Measurements from ENCODE around the gene PLLP. TPM values are rescaled to one million over a fixed set of nuclear protein-coding genes. Genes with fewer than 3 reads are reported as not detected.
A peak's percentile ranks its signal among the peaks of the same experiment; 100 is the strongest.

PLLP gene
- total RNA-seq, 1 donor from 2014 or later = 0.30 TPM

DNA sequence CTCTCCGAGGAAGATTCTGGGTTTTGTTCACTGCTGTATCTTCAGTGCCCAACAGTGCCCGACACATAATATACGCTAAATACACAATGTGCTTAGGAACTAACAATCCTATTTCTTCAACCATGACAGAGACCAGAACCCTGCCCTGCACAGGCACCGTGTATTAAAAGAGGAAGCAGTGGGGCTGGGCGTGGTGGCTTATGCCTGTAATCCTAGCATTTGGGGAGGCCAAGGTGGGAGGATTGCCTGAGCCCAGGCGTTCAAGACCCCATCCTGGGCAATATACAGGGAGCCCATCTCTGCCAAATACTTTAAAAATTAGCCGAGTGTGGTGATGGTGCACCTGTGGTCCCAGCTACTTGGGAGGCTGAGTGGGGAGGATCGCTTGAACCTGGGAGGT is 20.1 kb downstream of the PLLP start:
- Mint-ChIP-seq H3K4me1 (ENCODE audit: low read depth) (peaks cover 25% of the 10 kb centered on the region), H3K4me3 (ENCODE audit: low read depth) (no peak overlapping the region), H3K27ac (no peak overlapping the region), H3K36me3 (ENCODE audit: low read depth) (no peaks in the 10 kb centered on the region), H3K9me3 (no peaks in the 10 kb centered on the region), H3K27me3 (ENCODE audit: low read depth) (no peaks in the 10 kb centered on the region)
- DNase-seq (ENCODE audit: low spot score) = no peak
- intact Hi-C loops (cut with micrococcal nuclease) = no loop called here

DNA sequence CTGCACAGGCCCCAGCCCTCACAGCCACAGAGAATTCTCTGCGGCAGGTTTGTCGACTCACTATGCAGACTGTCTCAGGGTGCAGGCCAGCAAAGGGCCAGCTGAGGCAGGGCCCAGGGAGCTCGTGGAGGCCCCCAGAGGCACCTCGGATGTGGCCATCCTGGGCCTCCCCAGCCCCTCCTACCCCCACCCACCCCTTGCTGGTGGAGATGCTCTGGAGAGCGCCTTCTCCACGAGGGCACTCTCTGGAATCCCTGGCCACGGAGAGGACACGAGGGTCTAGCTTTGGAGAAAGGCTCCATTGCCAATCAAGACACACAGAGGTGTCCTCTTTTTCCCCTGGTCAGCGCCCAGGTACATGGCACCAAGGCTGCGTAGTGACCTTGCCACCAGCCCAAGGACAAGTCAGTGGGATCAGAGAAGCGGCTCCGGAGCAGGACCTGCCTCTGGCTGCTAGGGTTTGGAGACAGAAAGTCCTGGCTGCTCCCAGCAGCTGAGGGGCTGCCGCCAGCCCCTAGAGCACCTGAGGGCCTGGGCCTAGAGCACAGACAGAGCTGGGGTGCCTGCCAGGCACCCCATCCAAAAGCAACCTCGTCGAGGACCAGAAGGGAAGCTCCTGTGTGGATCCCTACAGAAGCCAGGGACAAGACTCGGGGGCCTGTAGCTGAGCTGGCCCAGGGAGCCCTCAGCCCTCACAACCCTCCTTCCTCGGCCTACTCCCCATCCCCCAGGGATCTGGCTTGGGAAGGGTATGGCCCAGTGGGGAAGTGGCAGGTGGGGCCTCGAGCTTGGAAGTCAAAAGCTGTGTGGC is 20.7 kb downstream of the PLLP start:
- Mint-ChIP-seq H3K36me3 (ENCODE audit: low read depth) (no peaks in the 10 kb centered on the region), H3K4me1 (ENCODE audit: low read depth) (peaks cover 25% of the 10 kb centered on the region), H3K9me3 (no peaks in the 10 kb centered on the region), H3K4me3 (ENCODE audit: low read depth) (no peak overlapping the region), H3K27me3 (ENCODE audit: low read depth) (no peaks in the 10 kb centered on the region), H3K27ac (no peak overlapping the region)
- intact Hi-C loops (cut with micrococcal nuclease) = no loop called here
- no peak for DNase-seq (ENCODE audit: low spot score)

DNA sequence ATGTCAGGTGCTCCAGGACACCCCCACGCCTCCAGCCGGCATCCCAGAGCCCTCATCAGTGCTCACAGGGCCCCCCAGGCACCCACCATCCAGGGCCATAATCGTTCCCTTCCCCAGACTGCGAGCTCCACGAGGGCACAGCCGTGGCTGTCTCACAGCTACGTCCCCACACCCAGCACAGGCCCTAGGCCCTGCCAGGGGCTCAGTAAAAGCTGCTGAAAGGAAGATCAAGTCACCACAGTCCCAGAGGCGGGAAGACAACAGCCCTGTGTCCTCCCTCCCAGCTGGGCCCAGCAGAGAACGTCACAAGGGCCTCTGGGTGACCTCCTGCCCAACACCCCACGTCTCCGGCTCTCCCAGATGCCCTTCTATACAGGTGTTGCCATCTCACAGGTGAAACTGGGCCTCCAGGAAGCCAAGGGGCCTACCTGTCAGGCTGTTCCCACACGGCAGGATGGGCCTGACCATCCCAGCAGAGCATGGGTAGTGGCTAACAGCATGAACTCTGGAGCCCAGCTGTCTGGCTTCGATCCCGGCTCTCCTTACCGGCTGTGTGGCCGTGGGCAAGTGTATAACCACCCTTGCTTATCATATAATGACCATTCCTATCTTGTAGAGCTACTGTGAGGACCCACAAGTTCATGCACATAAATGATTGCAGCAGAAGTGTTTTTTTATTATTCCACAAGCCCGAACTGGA is 21.5 kb downstream of the PLLP start:
- intact Hi-C loops (cut with micrococcal nuclease) = no loop called here

DNA sequence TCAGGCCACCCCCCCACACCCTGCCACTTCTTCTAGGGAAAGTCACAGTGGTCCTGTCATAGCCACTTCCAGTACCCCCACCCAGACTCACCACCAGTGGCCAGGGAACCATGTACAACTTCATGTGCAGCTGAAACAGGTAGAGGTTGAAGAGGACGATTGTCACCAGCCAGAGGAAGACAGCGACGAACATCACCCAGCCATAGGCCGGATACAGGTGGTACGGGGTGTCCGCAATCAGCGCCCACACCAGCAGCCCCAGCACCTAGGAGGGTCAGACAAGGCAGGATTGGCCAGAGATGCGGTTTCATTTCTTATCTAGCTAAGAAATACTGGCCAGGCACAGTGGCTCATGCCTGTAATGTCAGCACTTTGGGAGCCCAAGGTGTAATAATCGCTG is 22.7 kb downstream of the PLLP start:
- no peak for DNase-seq (ENCODE audit: low spot score)
- no peak overlapping the region for H3K4me3 Mint-ChIP-seq (ENCODE audit: low read depth)
- intact Hi-C loops (cut with micrococcal nuclease) = no loop called here
- H3K27me3 Mint-ChIP-seq (ENCODE audit: low read depth) = no peaks in the 10 kb centered on the region
- H3K27ac Mint-ChIP-seq = no peak overlapping the region
- peaks cover 15% of the 10 kb centered on the region for H3K4me1 Mint-ChIP-seq (ENCODE audit: low read depth)
- H3K36me3 Mint-ChIP-seq (ENCODE audit: low read depth) = no peaks in the 10 kb centered on the region
- no peaks in the 10 kb centered on the region for H3K9me3 Mint-ChIP-seq

More for the DNA sequence above, 21.5 kb downstream of the PLLP start:
- Mint-ChIP-seq H3K27ac (no peak overlapping the region), H3K27me3 (ENCODE audit: low read depth) (no peaks in the 10 kb centered on the region), H3K4me3 (ENCODE audit: low read depth) (no peak overlapping the region), H3K36me3 (ENCODE audit: low read depth) (no peaks in the 10 kb centered on the region), H3K4me1 (ENCODE audit: low read depth) (peaks cover 22% of the 10 kb centered on the region), H3K9me3 (no peaks in the 10 kb centered on the region)
- DNase-seq (ENCODE audit: low spot score) = no peak

DNA sequence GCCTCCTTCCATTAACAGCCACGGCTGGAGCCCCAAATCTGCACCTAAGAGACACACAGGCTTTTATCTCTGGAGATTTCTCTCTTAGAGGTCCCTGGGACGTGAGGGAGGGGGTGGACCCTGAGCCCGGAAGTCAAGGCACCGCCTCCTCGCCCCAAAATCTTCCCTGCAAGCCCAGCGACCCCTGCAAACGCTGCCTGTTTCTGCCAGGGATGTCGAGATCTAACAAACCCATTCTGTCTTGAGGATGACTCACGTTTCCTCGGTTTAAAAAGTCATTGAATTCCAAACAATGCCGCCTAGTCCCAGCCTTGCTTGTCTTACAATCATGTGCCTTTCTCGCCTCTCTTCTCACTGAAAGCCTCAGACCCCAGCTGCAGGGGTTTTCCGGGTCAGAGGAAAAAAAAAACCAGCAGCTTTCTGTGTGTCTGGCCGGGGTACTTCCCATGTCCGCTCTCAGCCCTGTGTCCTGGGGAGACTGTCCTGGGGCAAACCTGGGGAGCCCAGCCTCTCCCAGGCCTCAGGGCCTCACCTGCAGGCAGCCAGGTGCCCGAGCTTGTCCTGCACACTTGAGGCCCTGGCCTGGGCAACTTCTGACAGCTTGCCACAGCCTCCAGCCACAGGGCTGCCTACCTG is 24.1 kb downstream of the PLLP start:
- H3K27ac Mint-ChIP-seq = peak overlapping the region; percentile 71
- no peaks in the 10 kb centered on the region for H3K9me3 Mint-ChIP-seq
- DNase-seq (ENCODE audit: low spot score) = no peak
- H3K4me1 Mint-ChIP-seq (ENCODE audit: low read depth) = peaks cover 6% of the 10 kb centered on the region
- H3K27me3 Mint-ChIP-seq (ENCODE audit: low read depth) = no peaks in the 10 kb centered on the region
- peak overlapping the region; percentile 13 for H3K4me3 Mint-ChIP-seq (ENCODE audit: low read depth)
- intact Hi-C loops (cut with micrococcal nuclease) = no loop called here
- H3K36me3 Mint-ChIP-seq (ENCODE audit: low read depth) = no peaks in the 10 kb centered on the region

DNA sequence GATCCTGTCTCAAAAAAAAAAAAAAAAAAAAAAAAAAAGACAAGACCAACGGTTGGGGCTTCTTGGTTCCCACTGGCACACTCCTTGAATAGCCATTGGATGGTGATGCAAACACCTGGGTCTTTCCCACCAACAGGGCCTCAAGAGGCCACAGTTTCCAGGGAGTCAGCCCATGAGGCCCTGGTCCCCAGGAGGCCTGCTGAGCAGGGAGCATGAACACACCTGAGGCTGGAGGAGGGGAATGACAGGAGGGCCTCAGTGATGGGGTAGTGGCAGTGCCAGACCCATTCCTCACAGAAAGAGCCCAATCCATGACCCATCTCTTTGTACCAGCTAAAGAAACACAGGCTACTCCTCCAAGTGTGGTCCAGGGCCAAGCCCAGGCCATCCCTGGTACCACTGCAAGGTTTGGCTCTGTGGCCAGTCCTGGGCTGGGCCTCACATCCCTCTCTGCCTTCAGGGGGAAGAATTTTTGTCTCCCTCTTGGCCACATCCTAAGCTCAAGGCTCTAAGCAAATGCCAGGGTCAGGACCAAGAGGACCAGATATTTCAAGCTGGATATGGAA is 25.5 kb downstream of the PLLP start:
- intact Hi-C loops (cut with micrococcal nuclease) = no loop called here
- Mint-ChIP-seq H3K27ac (no peak overlapping the region), H3K4me3 (ENCODE audit: low read depth) (no peak overlapping the region), H3K36me3 (ENCODE audit: low read depth) (no peaks in the 10 kb centered on the region), H3K9me3 (no peaks in the 10 kb centered on the region), H3K27me3 (ENCODE audit: low read depth) (no peaks in the 10 kb centered on the region), H3K4me1 (ENCODE audit: low read depth) (peaks cover 6% of the 10 kb centered on the region)
- DNase-seq (ENCODE audit: low spot score) = no peak

DNA sequence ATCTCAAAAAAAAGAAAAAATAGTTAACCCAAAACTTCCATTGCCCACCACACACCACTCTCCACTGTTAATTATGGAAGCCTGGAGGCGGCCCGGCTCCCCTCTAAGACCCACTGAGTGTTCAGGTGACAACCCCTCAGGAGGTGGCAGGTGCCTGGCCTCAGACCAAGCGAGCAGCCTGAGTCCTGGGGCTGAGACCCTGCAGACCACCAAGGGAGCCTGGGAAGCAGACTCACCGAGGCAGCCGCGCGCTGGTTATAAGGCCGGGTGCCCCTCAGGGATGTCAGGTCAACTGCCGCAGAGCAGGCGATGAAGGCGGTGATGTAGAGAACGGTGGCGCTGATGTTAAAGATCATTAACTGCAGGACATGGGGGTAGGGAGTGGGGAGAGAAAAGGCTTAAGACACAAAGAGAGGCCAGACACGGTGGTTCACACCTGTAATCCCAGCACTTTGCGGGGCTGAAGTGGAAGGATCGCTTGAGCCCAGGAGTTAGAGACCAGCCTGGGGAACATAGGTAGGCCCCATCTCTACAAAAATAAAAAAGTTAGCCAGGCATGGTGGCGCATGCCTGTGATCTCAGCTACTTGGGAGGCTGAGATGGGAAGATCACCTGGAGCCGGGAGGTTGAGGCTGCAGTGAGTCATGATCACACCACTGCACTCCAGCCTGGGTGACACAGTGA is 26.1 kb downstream of the PLLP start:
- Mint-ChIP-seq H3K27me3 (ENCODE audit: low read depth) (no peaks in the 10 kb centered on the region), H3K4me3 (ENCODE audit: low read depth) (no peak overlapping the region), H3K4me1 (ENCODE audit: low read depth) (peaks cover 6% of the 10 kb centered on the region), H3K27ac (no peak overlapping the region), H3K36me3 (ENCODE audit: low read depth) (no peaks in the 10 kb centered on the region), H3K9me3 (no peaks in the 10 kb centered on the region)
- intact Hi-C loops (cut with micrococcal nuclease) = no loop called here
- no peak for DNase-seq (ENCODE audit: low spot score)

DNA sequence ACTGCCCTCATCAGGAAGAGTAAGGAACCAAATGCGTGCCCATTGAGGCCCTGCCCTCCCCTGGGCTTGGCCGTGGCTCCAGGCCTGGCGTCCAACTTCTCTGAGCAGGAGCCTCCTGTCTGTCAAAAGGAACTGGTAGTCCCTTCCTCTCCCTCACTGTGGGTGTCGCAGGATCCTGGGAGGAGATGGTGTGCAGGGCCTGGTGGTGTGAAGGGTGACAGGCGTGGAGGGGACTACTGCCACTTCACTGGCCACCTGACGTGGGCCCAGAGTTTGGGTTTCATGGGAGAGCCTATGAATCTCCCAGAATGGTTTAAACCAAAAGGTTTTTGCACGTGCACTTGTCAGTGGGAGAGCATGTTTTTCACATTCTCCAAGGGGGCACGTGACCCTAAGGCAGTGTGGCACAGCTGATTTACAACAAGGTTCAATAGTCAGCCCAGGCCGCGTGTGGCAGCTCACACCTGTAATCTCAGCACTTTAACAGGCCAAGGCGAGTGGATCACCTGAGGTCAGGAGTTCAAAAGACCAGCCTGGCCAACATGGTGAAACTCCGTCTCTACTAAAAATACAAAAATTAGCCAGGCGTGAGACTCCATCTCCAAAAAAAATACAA is 26.9 kb downstream of the PLLP start:
- peaks cover 6% of the 10 kb centered on the region for H3K4me1 Mint-ChIP-seq (ENCODE audit: low read depth)
- no peaks in the 10 kb centered on the region for H3K27me3 Mint-ChIP-seq (ENCODE audit: low read depth)
- no peak for DNase-seq (ENCODE audit: low spot score)
- H3K4me3 Mint-ChIP-seq (ENCODE audit: low read depth) = no peak overlapping the region
- intact Hi-C loops (cut with micrococcal nuclease) = no loop called here
- H3K27ac Mint-ChIP-seq = no peak overlapping the region
- H3K36me3 Mint-ChIP-seq (ENCODE audit: low read depth) = peaks cover 7% of the 10 kb centered on the region
- H3K9me3 Mint-ChIP-seq = no peaks in the 10 kb centered on the region

DNA sequence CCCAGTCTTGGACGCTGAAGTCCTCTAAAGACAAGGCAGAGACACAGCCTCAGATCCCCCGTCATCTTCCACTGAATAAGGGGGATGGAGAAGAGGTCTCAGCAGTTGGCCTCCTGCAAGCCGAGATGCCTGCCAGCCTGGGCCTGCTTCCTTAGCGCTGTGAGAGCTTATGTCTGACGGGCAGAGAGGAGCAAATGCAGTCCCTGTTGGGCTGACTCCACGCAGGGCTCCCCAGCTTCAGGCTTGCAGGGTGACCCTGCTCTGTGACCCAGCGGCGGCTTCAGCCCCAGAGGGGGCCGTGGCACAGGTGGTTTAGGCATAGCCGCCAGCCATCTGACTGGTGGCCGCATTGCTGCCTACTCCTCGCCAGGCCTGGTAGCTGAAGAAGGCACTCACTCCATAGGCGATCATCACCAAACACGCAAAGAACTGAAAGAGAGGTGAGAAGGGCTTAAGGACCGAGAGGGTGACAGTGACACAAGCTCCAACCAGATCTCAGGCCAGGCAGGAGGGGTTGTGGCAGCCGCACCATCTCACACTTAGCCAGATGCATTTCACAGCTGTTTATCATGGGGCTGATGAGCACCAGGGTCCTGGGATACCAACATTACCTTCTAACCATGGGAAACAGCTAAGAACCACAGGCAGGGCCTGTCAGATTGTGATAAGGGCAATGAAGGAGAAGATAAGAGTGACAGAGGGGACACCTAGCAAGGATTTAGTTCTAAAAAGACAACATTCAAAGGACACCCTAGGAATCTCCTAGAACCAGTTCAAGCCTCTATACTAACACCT is 27.7 kb downstream of the PLLP start:
- Mint-ChIP-seq H3K36me3 (ENCODE audit: low read depth) (peaks cover 14% of the 10 kb centered on the region), H3K9me3 (no peaks in the 10 kb centered on the region), H3K27ac (no peak overlapping the region), H3K4me1 (ENCODE audit: low read depth) (peaks cover 6% of the 10 kb centered on the region), H3K27me3 (ENCODE audit: low read depth) (no peaks in the 10 kb centered on the region), H3K4me3 (ENCODE audit: low read depth) (no peak overlapping the region)
- DNase-seq (ENCODE audit: low spot score) = no peak
- intact Hi-C loops (cut with micrococcal nuclease) = no loop called here

DNA sequence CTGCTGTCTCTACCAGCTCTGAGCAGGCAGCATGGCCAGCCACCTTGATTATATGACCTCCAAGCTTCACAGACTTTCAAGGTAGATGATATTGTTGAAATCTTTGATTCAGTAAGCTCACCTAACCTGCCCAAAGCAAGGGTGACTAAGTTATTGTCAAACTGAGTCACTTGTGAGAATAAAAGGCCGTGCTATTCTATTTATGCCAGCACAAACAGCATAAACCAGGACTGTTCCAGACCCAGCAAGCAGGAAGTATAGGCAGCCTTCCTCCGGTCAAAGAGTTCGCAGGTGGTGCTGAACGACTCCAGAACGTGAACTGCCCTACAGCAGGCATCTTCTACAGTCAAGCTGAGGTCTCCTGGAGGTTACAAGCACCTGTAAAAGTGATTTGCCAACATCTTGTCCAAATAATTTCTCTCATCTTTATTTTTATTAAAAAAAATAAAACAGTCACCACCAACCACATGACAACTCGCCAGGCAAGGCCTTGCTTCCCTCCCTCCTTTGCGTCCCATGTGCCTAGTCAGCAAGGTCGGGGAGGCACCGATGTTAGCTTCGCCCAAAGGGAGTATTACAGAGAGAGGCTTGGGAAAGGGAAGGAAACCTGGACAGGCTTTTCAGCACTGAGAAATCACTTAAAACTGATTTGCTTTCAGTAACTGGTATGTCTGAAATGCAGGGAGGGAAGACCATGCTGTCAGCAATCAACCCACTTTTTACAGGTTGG is 28.6 kb downstream of the PLLP start:
- DNase-seq (ENCODE audit: low spot score) = no peak
- Mint-ChIP-seq H3K36me3 (ENCODE audit: low read depth) (peaks cover 20% of the 10 kb centered on the region), H3K9me3 (no peaks in the 10 kb centered on the region), H3K27ac (no peak overlapping the region), H3K27me3 (ENCODE audit: low read depth) (no peaks in the 10 kb centered on the region), H3K4me1 (ENCODE audit: low read depth) (peaks cover 6% of the 10 kb centered on the region), H3K4me3 (ENCODE audit: low read depth) (no peak overlapping the region)
- intact Hi-C loops (cut with micrococcal nuclease) = no loop called here

DNA sequence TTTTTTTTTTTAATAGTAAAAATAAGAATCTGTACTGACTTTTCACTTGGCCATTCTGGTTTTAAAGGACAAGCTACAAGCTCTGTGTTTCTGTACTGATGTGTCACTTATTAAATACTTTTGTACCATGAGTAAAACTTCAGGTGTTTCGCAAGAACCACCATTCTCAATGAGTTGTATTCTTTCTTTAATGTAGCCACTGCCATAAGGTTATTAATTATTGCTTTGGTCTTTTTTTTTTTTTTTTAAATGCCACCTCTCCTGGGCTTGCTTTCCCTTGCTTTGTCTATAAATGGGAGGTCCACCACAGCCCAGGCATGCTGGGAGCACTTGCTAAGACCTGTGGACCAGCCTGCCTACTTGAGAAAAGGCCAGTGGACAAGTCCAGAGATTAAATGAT is 31.0 kb downstream of the PLLP start:
- DNase-seq (ENCODE audit: low spot score) = no peak
- Mint-ChIP-seq H3K27ac (no peak overlapping the region), H3K4me1 (ENCODE audit: low read depth) (no peaks in the 10 kb centered on the region), H3K27me3 (ENCODE audit: low read depth) (no peaks in the 10 kb centered on the region), H3K9me3 (no peaks in the 10 kb centered on the region), H3K36me3 (ENCODE audit: low read depth) (peaks cover 40% of the 10 kb centered on the region), H3K4me3 (ENCODE audit: low read depth) (no peak overlapping the region)
- intact Hi-C loops (cut with micrococcal nuclease) = no loop called here
